Pancreas (tissue), 10 donors: ENCODE data around the gene CDKL2. TPM values are rescaled to one million over a fixed set of nuclear protein-coding genes. Genes with fewer than 3 reads are reported as not detected.
"Not testable (repeated sequence)": the region's sequence is repeated elsewhere in the genome, so short reads cannot be mapped to it uniquely, and the experiment has no call there.

Experiments used
- ATAC-seq, 4 donors: fragments of 200-7000 bp; cut with Tn5 transposase; one replicate each; pipeline versions ENCODE4 v1.8.0 to v1.9.1; 2020; ENCODE audit warnings: mild to moderate bottlenecking in 4 of 4, moderate library complexity in 4 of 4
- DNase-seq, 6 donors: peaks; one replicate each; pipeline ENCODE4 v3.0.0-alpha.2; 2020
- FAIRE-seq: peaks from 2 replicates; lab custom pipeline; 2012; peaks lifted over from hg19 to GRCh38; lab: Jason Lieb, UNC
- H3K27ac ChIP-seq, 4 donors: fragments of 200-600 bp; sonication (generic); 1 replicate in 3 of 4; 2 replicates in 1 of 4; pipeline versions ENCODE4 v1.5.0 to v1.8.0; 2020
- H3K27me3 ChIP-seq, 4 donors: fragments of 200-600 bp; one replicate each; pipeline ENCODE4 v1.8.0; 2021
- H3K36me3 ChIP-seq, 3 donors: fragments of 200-600 bp; sonication (generic) in 1 of 3; one replicate each; pipeline versions ENCODE4 v1.5.0 to v1.8.0; 2020 to 2021
- H3K4me1 ChIP-seq, 3 donors: fragments of 200-600 bp; one replicate each; pipeline ENCODE4 v1.8.0; 2021
- H3K4me3 ChIP-seq, 4 donors: fragments of 200-600 bp; sonication (generic) in 2 of 4; one replicate each; pipeline versions ENCODE4 v1.5.0 to v1.8.0; 2020 to 2021
- H3K9me3 ChIP-seq, 4 donors: fragments of 200-600 bp; one replicate each; pipeline ENCODE4 v1.8.0; 2021
- CTCF ChIP-seq, 4 donors: fragments of 200-600 bp; sonication (generic) in 3 of 4; IDR thresholded peaks; one replicate each; pipeline versions ENCODE4 v1.5.0 to v1.8.0; 2021; ENCODE audit warnings: antibody characterized with exemption in 4 of 4
- WGBS, 2 donors: extraction: QIAGEN DNeasy Blood & Tissue Kit; methylation state at CpG; one replicate each; pipeline ENCODE4 v1.1.7; 2013; 5-methylcytosine and 5-hydroxymethylcytosine counted together
- intact Hi-C, 3 donors: fragments of 100-400 bp; cut with DNase I; formaldehyde crosslinking; loops; one replicate each; pipeline versions ENCODE4 v1.11.1 to v1.14.2; 2022
- polyA plus RNA-seq, 2 donors: library from polyadenylated mRNA; stranded (reverse); fragments of 200-250 nt; gene quantifications; one replicate each; pipeline ENCODE4 v1.2.3, GENCODE V29; 2013
- total RNA-seq, 6 donors: library from RNA; stranded (reverse); fragmentation: NEBNext Ultra II Directional in 4 of 6; extraction: Animal tissue kit (Norgen Biotek cat#: 25700) in 4 of 6; gene quantifications; one replicate each; pipeline versions ENCODE4 v1.2.1 to v1.2.4, GENCODE V29; 2021 to 2023
- donor health status: healthy with polysubstance abuse.
- donor health status: DM: no; HTN: no; CAD: no; lungs with moderate emphysema.
- donor health status: DM: no; HTN: no; CAD: no.
- donor health status: control.
- donor health status: control.
- donor health status: Bipolar disorder and iron deficiency.
- donor health status: DM: yes; HTN: yes; CAD: no.
- donor health status: DM: no; HTN: no; CAD: no.
- donor health status: DM: no; HTN: no; CAD: no.
- donor health status: DM: yes; HTN: yes; CAD: no.

The CDKL2 gene
- total and polyA plus RNA-seq, 8 donors = 0.15 to 1.0 (median 0.55) TPM

DNA sequence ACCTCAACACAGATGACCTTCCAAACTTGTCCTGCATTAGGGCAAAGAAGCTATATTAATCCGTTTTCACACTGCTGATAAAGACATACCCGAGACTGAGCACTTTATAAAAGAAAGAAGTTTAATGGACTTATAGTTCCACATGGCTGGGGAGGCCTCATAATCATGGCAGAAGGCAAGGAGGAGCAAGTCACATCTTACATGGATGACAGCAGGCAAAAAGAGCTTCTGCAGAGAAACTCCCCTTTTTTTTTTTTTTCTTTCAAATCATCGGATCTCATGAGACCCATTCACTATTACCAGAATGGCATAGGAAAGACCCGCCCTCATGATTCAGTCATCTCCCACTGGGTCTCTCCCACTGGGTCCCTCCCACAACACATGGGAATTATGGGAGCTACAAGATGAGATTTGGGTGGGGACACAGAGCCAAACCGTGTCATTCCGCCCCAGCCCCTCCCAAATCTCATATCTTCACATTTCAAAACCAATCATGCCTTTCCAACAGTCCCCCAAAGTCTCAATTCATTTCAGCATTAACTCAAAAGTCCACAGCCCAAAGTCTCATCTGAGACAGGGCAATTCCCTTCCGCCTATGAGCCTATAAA is 98.7 kb downstream of the CDKL2 start:
- H3K4me1 ChIP-seq, ATAC-seq, H3K9me3 ChIP-seq, FAIRE-seq, H3K27ac ChIP-seq, H3K4me3 ChIP-seq, intact Hi-C loops, H3K27me3 ChIP-seq, DNase-seq: not testable (repeated sequence)
- H3K36me3 ChIP-seq = peaks cover 0 to 29% (median 10%) of the 10 kb centered on the region in 3 donors
- 78 to 97% methylated on average over 7 of the region's 7 CpGs for WGBS, 2 donors

GRCh38 chr4:75530556-75531322 is 99.6 kb downstream of the CDKL2 start:
- peaks cover 0 to 29% (median 10%) of the 10 kb centered on the region in 3 donors for H3K36me3 ChIP-seq
- H3K4me3 ChIP-seq = no peak overlapping the region
- no peaks in the 10 kb centered on the region for H3K9me3 ChIP-seq
- DNase-seq (no peak), FAIRE-seq (no peak), ATAC-seq (no peak)
- no peaks in the 10 kb centered on the region for H3K4me1 ChIP-seq
- no peaks in the 10 kb centered on the region for H3K27me3 ChIP-seq
- TF ChIP-seq CTCF (IDR thresholded peaks at IDR 0.05) = no peak
- WGBS, 2 donors = 92% methylated on average over 2 of the region's 2 CpGs
- intact Hi-C loops = no loop called here
- no peak overlapping the region for H3K27ac ChIP-seq

Other genes starting within 250 kb of the CDKL2 start
- 10 to 100 TPM in 5 of 6 donors, 1 to 10 TPM in 1; 9.1 to 21.6 (median 16.3) TPM for gene RCHY1, start 116.1 kb downstream of the CDKL2 start, total RNA-seq
- gene RCHY1, start 116.1 kb downstream of the CDKL2 start, polyA plus RNA-seq = 10 to 100 TPM in 1 of 2 donors, 1 to 10 TPM in 1; 6.9 to 14.6 TPM
- gene THAP6, start 116.1 kb downstream of the CDKL2 start, total RNA-seq = 10 to 100 TPM in 3 of 6 donors, 1 to 10 TPM in 3; 7.8 to 11.5 (median 9.3) TPM
- gene THAP6, start 116.1 kb downstream of the CDKL2 start, polyA plus RNA-seq = 1 to 10 TPM; 3.6 to 5.2 TPM
- not detected for gene ODAPH, start 74.5 kb downstream of the CDKL2 start, total RNA-seq
- not detected for gene ODAPH, start 74.5 kb downstream of the CDKL2 start, polyA plus RNA-seq
- gene G3BP2, start 42.9 kb upstream of the CDKL2 start, total RNA-seq = 10 to 100 TPM; 27.9 to 51.0 (median 42.4) TPM
- gene G3BP2, start 42.9 kb upstream of the CDKL2 start, polyA plus RNA-seq = 10 to 100 TPM in 1 of 2 donors, 1 to 10 TPM in 1; 7.8 to 34.1 TPM
- gene USO1, start 94.0 kb upstream of the CDKL2 start, total RNA-seq = 10 to 100 TPM; 40.1 to 58.2 (median 55.6) TPM
- gene USO1, start 94.0 kb upstream of the CDKL2 start, polyA plus RNA-seq = 10 to 100 TPM; 31.2 to 40.2 TPM